HG02852 (cell line): ENCODE results near the gene ACOT12.
"Not testable (repeated sequence)": the region's sequence is repeated elsewhere in the genome, so short reads cannot be mapped to it uniquely, and the experiment has no call there.

Experiments
- ATAC-seq: cut with Tn5 transposase; IDR thresholded peaks from one replicate; pipeline ENCODE4 v1.9.1; 2021; ENCODE audit warnings: mild to moderate bottlenecking, moderate library complexity; ENCODE audit not compliant: unreplicated experiment

ACOT12 gene

GRCh38 chr5:81300921-81301270 lies 93.0 kb downstream of the ACOT12 start:
- no peak for ATAC-seq

GRCh38 chr5:81297531-81297930 lies 96.4 kb downstream of the ACOT12 start:
- no peak for ATAC-seq

- not testable (repeated sequence) for ATAC-seq
These were observed 99.9 kb downstream of the ACOT12 start for GRCh38 chr5:81294021-81294420.

GRCh38 chr5:81292130-81292529 lies 101.8 kb downstream of the ACOT12 start:
- no peak for ATAC-seq

GRCh38 chr5:81290146-81290545 lies 103.8 kb downstream of the ACOT12 start:
- no peak for ATAC-seq

- ATAC-seq = no peak
These were observed 105.9 kb downstream of the ACOT12 start for GRCh38 chr5:81288021-81288433.

GRCh38 chr5:81286059-81286617 lies 107.8 kb downstream of the ACOT12 start:
- no peak for ATAC-seq

GRCh38 chr5:81283976-81284375 lies 110.0 kb downstream of the ACOT12 start:
- no peak for ATAC-seq
